GM21529 (cell line): ENCODE measurements around the gene C1orf167.

Experiments
- ATAC-seq: cut with Tn5 transposase; IDR thresholded peaks from one replicate; pipeline ENCODE4 v1.9.1; 2021; ENCODE audit not compliant: unreplicated experiment

C1orf167 gene

DNA sequence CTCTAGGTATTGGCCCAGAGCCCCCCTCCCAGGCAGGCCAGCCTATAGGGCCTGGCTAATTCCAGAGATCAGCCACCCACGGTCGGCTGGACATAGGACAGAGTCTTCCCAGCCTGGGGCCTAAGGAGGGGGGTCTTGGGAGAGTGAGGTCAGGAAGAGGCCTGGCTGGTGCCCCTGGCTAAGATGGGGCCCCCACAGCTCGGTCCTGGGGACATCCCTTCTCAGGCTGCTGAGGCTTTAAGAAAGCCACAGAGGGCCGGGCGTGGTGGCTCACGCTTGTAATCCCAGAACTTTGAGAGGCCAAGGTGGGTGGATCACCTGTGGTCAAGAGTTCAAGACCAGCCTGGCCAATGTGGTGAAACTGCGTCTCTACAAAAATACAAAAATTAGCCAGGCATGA is 2.5 kb downstream of the C1orf167 start:
- ATAC-seq = no peak

DNA sequence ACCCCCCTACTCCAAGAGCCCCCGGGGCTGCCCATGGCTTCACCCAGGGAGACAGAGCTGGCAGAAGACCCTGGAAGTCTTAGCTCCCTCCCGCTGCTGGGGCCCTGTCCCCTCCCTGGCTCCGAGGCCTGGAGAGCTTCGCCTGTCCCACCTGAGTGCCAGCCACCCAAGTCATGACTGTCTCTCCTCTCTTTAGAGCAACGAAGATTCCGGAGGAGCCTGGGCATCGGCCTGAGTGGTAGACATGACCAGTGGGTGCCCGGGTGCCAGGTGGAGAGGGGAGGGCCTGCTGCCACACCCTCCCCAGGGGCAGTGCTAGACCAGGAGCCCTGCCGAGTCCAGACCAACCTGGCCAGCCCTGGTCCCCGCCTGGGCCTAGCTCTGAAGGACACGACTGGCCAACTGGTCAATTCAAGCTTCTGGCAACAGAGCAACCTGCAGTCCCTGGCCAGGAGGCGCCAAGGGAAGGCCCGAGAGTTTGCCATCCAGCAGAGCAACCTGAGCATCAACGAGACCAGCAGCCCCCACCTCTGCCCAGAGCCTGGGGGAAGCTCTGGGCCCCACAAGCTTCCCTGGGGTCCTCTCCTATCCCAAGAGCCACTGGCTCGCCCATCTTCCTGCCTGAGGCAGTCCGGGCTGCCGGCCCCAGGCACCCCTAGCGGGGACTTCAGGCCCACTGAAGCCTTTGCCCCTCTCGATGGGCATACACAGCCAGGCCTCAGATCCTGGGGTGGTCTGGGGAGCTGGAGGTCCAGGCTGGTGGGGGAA is 3.9 kb downstream of the C1orf167 start:
- ATAC-seq = no peak

DNA sequence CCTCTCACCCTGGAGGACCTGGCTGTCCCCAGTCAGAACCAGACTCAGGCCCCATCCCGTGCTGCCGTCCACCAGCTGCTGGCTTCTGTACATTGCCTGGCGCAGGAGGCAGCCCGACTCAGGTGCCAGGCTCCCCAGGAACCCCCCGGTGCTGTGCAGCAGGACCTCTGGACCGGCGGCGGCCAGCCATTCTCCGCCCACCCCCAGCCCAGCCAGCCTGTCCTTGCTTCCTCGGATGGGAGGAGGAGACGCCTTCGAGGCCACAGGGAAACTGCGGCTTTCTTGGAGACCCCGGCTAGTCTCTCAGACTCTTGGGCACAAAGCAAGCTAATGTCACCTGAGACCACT is 4.4 kb downstream of the C1orf167 start:
- no peak for ATAC-seq

DNA sequence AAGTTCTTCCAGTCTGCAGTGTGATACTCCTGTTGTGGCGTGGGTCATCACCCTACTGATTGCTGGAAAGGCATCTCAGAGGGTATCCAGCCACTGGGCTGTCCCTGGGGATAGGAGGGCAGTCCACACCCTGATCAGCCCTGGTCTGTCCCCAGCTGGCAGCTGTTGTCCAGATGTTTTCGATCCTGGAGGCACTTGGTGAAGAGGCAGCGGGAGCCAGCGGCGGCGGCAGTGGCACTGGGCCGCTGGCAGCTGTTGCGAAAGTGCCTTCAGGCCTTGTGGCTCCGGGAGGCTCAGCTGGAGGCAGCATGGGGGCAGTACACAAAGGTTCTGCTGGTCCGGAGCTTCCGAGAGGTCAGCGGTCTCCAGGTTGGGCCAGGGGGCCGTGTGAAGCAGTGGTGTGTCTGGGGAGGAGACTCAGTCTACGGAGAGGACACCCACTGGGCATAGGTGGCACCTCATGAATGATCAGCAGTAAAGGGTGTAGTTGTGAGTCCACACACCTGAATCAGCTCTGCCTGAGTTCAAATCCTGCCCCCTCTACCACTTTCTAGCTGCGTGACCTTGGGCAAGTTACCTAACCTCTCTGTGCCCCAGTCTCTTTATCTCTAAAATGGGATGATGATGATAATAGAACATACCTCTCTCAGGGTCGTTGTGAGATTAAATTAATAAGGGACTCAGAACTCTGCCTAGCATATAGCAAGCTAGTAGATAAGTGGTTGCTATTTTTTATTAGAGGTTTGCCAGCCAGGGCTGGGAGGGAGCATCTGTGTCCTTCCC is 6.1 kb downstream of the C1orf167 start:
- no peak for ATAC-seq

DNA sequence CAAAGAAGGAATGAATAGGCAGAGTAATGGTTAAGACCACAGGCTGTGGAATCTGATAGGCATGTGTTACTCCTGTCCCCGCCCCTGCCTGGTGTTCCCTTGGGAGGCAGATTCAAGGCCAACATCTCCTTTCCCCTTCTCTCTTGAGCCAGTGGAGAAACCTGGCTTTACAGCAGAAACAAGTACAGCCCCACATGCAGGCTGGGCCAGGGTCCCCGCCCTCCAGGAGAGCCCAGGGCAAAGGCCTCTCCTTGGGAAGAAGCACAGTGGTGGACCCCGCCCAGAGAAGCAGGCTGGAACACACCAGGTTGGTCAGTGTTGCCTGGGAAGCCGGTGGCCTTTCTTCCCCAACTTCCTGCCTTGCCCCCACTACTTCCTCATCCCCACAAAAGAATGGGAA is 6.8 kb downstream of the C1orf167 start:
- no peak for ATAC-seq

DNA sequence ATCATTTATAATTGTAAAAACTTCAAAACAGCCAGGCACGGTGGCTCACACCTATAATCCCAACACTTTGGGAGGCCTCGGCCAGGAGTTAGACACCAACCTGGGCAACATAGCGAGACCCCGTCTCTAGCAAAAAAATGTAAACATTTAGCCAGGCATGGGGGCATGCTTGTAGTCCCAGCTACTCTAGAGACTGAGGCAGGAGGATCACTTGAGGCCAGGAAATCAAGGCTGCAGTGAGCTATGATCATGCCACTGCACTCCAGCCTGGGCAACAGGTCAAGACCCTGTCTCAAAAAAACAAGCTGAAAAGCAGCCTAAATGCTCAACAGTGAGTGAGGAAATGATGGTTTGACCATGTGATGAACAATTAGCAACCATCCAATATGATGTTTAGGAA is 7.3 kb downstream of the C1orf167 start:
- no peak for ATAC-seq

DNA sequence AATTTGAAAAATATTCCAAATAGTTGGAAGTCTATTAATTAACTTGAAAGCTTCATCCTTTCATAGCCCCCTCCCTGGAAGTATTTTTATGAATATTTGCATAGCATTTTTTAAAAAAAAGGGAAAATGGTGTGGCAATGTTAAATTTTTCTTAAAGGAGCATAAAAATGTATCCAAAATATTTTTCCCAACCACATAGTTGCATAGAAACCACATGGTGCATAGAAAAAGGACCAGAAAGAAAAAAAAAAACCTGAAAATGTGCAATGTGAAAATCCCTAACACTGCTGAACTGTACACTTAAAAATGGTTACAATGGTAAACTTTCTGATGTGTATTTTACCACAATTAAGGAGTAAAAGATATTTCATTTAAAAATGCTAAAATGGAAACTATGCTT is 8.0 kb downstream of the C1orf167 start:
- no peak for ATAC-seq

DNA sequence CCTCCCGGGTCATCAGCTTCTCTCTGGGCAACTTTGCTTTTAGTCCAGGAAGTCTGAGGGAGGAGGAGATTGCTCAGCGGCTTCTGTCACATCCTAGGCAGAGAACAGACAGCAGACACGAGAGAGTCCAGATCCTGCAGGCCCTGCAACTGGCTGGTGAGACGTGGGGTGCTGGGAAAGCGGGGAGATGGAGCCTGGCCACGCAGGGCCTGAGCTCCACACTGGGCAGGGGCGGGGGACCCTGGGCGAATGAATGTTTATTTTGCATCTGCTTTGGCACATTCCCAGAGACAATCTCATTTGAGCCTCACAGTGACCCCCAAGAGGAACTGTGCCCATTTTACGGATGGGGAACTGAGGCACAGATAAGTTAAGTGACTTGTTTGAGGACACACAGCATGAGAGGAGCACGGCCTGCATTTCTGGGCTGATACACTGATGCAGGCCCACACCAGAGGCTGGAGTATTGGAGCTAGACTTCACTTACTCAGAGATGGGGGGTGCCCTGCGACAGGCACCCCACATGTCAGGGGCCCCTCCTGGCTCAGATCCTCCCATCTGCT is 9.6 kb downstream of the C1orf167 start:
- no peak for ATAC-seq

DNA sequence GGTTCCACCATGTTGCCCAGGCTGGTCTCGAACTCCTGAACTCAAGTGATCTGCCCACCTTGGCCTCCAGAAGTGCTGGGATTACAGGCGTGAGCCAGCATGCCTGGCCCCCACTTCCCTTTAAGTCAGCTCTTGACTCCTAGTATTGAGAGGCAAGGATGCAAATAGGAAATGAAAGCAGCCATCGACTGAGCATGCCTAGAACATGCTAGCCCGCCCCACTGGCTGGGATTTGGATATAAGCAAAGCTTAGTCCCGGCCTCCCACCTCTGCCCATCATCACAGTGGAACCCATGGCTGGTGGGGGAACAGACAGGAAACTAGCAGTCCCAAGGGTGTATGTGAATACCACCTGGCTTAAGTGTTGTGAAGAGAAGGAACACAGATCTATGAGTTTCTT is 10.5 kb downstream of the C1orf167 start:
- no peak for ATAC-seq

DNA sequence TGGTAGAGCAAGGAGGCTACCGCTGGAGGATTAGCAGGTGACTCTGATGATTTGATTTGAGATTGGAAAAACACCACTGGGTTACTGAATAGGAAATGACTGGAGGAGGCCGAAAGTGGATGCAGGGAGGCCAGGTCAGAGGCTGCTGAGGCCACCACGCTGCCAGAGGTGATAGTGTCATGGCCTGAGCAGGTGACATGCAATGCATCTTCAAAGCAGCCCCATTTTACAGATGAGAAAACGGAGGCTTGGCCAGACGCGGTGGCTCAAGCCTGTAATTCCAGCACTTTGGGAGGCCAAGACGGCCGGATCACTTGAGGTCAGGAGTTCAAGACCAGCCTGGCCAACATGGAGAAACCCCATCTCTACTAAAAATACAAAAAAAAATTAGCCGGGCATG is 12.8 kb downstream of the C1orf167 start:
- no peak for ATAC-seq

DNA sequence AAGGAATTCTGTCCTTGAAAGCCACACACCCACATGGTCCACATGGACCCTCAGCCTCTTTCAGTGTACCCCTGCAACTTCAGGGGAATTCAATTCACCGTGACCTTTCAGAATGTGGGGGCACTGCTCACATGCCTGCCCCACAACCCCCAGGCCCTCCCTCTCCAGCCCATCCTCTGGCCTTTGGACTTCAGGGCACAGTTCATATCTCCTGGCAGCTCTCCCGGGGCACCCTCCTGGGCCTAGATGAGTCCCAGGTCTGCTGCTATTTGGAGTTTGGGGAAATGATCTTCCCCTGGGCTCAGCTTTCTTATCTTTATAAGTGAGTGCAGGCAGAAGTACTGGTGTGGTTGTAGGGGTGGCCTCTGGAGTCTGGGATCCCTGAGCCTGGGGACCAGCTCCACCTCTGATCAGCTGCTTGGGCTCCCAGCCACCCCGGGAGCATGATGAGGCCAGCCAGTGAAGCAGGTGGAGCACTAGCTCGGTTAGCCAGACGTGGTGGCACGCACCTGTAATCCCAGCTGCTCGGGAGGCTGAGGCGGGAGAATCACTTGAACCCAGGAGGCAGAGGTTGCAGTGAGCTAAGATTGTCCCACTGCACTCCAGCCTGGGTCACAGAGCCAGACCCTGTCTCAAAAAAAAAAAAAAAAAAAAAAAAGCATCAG is 15.8 kb downstream of the C1orf167 start:
- ATAC-seq = no peak

DNA sequence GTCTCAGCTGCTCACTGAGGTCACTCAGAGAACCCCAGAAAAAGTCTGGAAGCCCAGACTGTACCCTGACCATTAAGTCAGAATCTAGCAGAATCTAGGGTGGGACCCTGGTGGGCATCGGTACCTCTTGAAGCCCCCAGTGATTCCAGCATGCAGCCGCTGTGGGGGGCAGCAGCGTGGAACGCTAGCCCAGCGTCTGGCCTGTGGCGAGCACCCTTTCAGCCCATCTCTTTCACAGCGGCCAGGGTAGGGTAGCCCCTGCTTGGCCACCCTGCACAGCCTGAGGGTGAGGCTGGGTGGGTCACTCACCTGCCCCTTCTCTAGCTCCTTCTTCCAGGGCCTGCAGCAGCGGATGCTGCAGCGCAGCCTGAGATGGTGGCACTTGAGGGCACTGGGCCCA is 16.3 kb downstream of the C1orf167 start:
- ATAC-seq = no peak

DNA sequence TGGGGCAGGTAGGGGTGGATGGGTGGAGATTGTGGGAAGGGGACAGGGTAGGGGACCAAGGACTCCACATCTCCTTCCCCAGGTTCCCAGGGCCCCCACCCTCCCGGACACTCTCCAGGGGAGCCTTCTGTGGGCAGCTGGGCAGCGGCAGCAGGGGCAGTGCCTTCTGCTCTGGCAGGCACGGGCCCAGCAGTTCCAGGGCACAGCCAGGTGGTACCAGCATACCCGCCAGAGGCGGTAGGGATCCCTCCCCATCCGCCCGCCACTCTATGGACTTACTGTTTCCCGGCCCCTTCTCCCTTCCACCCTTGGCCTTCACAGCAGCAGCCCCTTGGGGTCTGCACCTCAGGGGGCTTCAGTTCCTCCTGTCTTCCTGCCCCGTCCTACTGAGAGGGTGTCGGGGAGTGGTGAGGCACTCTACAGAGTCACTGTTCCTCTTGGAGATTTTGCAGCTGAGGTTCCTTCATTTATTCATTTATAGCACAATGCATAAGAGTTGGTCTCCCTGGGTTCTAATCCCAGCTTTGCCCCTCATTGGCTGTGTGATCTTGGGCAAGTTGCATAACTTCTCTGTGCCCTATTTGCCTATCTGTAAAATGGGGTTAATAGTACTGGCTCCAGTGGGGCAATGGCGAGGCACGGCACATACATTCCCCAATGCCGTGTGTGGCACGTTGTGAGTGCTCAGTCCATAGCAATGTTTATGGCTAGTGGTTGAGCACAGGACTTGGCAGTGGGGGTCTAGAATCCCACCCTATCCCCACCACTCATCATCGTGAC is 17.0 kb downstream of the C1orf167 start:
- ATAC-seq = no peak

DNA sequence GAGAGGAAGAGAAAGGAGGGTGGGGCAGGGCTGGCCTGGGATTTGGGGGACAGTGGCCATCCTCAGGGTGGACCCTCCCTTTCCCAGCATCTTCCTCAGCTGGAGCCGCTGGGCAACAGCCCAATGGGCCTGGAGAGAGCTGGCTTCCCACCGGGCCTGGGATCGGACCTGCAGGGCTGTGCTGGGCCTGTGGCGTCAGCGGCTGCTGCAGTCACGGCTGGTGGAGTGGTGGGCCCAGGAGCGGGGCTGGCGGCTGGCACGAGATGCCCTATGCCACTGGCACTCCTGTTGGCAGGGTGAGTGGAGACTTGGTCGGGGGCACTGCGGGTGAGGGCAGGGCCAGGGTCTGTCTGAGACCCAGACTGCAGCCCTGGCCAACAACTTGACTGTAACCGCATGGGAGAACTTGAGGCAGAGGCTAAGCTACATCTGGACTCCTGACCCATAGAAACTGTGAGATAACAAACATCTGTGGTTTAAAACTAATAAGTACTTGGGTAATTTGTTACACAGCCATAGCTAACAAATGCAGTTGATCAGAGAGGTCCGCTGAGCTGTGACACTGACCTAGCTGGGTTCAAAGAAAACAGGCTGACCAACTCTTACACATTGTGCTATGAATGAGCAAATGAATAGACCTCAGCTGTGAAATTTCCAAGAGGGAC is 17.9 kb downstream of the C1orf167 start:
- ATAC-seq = no peak

DNA sequence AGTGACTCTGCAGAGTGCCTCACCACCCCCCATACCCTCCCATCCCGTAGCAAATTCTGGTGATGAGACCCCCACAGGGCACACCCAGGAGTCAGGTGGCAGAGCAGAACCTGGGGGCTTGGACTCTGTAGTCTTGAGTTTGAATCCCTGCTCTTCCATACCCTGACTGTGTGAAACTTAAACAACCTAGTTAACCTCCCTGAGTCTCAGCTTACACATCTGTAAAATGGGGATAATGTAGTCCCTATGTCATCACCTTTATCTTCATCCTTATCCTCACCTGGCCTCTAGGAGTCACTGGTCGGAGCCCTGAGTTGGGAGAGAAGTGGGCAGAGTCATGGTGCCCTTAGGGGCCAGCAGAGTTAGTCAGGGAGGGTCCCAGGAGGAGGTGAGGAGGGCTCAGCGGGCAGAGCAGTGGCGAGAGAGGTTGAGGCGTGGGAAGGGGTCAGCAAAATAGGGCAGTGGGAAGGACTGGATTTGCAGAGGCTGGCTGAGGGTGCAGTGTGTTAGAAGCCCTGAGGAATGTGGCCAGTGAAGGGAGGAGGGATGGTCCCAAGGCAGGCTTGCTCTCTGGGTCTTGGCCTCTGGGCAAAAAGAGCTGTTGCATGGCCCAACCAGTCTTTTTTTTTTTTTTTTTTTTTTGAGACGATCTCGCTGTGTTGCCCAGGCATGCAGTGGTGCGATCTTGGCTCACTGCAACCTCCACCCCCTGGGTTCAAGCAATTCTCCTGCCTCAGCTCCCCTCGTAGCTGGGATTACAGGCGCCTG is 18.6 kb downstream of the C1orf167 start:
- no peak for ATAC-seq

DNA sequence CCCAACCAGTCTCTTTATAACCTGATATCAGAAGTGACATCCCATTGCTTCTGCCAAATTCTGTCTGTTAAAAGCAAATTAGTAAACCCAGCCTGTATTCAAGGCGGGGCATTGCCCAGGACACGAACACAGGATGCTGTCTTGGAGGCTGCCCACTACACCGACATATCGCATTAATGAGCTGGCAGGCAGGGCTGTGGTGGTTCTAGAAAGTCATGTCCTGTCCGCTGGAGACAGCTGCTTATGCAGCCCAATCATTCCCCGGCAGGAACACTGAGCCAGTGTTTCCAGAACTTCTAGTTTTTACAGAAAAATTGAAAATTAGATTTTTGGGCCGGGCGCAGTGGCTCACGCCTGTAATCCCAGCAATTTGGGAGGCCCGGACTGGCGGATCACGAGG is 19.3 kb downstream of the C1orf167 start:
- no peak for ATAC-seq

DNA sequence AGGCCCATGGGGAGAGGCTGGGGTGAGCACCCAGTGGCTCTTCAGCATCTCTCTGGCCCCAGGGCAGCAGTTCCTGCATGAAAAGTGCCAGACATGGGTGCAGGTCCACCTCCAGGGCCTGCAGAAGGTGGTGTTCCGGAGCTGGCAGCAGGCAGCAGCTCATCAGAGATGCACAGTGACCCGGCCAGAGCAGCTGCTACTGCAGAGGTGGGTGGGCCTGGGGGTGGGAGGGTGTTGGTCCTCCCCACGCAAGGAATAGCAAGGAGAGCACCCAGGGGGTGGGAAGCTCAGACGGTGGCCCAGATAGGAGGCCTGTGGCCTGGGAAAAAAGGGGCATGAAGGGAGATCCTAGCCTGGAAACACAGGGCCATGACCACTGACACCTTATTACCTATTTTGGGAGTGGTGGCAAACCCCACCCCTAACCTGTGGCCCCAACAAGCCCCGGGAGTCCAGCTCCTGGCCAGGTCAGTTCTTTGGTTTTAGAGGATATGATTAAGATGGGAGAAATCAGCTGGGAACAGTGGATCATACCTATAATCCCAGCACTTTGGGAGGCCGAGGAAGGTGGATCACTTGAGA is 20.2 kb downstream of the C1orf167 start:
- no peak for ATAC-seq

DNA sequence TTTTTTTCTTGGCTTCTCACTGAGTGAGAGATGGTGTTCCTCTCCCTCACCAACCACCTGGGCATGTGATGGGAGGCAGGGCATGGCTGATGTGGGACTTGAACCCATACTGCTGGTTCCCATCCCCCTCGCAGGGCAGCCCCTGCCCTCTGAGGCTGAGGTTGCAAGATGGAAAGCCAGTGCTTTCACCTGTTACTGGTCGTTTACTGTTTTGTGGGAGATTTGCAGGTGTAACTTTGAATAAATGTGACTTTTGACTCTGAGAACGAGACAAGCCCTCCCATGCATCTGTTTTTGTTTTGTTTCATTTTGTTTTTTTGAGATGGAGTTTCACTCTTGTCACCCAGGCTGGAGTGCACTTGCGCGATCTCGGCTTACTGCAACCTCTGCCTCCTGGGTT is 21.6 kb downstream of the C1orf167 start:
- ATAC-seq = no peak

DNA sequence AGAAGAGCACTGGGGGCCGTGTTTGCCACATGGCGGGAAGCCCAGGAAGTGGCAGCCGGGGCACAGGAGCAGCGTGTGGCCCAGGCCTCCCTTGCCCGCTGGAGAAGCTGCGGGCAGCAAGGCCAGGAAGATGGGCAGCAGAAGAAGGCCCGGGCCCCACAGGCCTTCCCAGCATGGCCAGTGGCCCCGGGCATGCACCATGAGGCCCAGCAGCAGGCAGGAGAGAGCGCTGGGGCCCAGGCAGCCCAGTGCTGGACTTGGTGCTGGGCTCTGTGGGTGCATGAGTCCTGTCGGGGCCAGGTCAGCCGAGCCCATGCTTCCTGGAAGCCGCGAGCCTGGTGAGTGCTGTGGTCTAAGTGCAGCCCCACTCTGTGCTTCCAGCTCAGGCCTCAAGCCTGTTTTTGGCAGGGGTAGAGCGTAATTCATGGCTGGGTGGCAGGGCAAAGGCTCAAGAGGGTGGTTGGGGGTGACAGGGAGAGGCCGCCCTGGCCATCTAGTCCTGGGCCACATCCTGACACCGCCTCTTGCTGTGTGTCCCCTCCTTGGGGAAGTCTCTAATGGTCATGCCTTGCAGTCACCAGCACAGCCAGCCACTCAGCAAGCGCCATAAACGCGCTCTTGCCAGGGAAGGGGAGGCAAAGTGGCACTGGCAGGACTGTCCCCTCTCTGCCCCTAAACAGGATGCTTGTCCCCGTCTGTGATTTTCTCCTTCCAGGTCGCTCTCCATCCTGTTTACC is 22.4 kb downstream of the C1orf167 start:
- ATAC-seq = no peak
